PC-3 (cell line): Measurements from ENCODE around the gene PSME4. TPM values are rescaled to one million over a fixed set of nuclear protein-coding genes. Genes with fewer than 3 reads are reported as not detected.

Experiments
- ATAC-seq: fragments of 200-7000 bp; cut with Tn5 transposase; 2 replicates; pipeline ENCODE4 v1.9.1; 2020; ENCODE audit warnings: mild to moderate bottlenecking, moderate library complexity
- BruUV-seq: library from RNA; stranded (reverse); fragments of 400-500 nt; replicated peaks from 2 replicates; lab custom pipeline; 2021; lab: Mats Ljungman, UMichigan
- CTCF ChIA-PET: fragments of 300-600 bp; sonication (Branson Sonifier 250); formaldehyde crosslinking; loops from one replicate; lab custom pipeline; 2022; ENCODE audit warnings: antibody characterized with exemption; lab: Charles Lee
- POLR2A ChIA-PET: fragments of 300-600 bp; sonication (Branson Sonifier 250); formaldehyde crosslinking; loops from one replicate; lab custom pipeline; 2022; ENCODE audit warnings: antibody characterized with exemption; ENCODE audit not compliant: unreplicated experiment; lab: Charles Lee
- DNase-seq: peaks from one replicate; pipeline ENCODE4 v3.0.0-alpha.2; 2015
- H2AFZ ChIP-seq: fragments of 300-600 bp; sonication (generic); 2 replicates; pipeline ENCODE4 v1.6.0; 2016; ENCODE audit warnings: antibody characterized with exemption, low read length
- H3F3A ChIP-seq: fragments of 300-600 bp; sonication (generic); one replicate; pipeline ENCODE4 v1.6.0; 2017; ENCODE audit warnings: antibody characterized with exemption, low read length, control low read depth, mild to moderate bottlenecking; ENCODE audit not compliant: unreplicated experiment
- H3K27ac ChIP-seq: fragments of 300-600 bp; sonication (generic); 2 replicates; pipeline ENCODE4 v1.5.1; 2016; ENCODE audit warnings: mild to moderate bottlenecking, low read length
- H3K27me3 ChIP-seq: fragments of 300-600 bp; sonication (generic); 2 replicates; pipeline ENCODE4 v1.6.1; 2016; ENCODE audit warnings: low read length, mixed read lengths
- H3K36me3 ChIP-seq: fragments of 300-600 bp; sonication (generic); 2 replicates; pipeline ENCODE4 v1.6.1; 2016; ENCODE audit warnings: low read depth, mixed run types, low read length, mixed read lengths
- H3K4me1 ChIP-seq: fragments of 300-600 bp; sonication (generic); 2 replicates; pipeline ENCODE4 v1.5.1; 2016; ENCODE audit warnings: low read length; ENCODE audit not compliant: insufficient read depth
- H3K4me2 ChIP-seq: fragments of 300-600 bp; sonication (generic); 2 replicates; pipeline ENCODE4 v1.6.0; 2016; ENCODE audit warnings: low read length
- H3K4me3 ChIP-seq: fragments of 300-600 bp; sonication (generic); 2 replicates; pipeline ENCODE4 v1.5.1; 2016; ENCODE audit warnings: mild to moderate bottlenecking, low read length, mixed read lengths
- H3K79me2 ChIP-seq: fragments of 300-600 bp; sonication (generic); 2 replicates; pipeline ENCODE4 v1.6.1; 2017; ENCODE audit warnings: low read length, mixed read lengths
- H3K9ac ChIP-seq: fragments of 300-600 bp; sonication (generic); 2 replicates; pipeline ENCODE4 v1.6.0; 2016; ENCODE audit warnings: mild to moderate bottlenecking, low read length
- H3K9me2 ChIP-seq: fragments of 300-600 bp; sonication (generic); replicated peaks from 2 replicates; pipeline ENCODE4 v1.6.1; 2016; ENCODE audit warnings: mixed run types, low read length, mixed read lengths
- H3K9me3 ChIP-seq: fragments of 300-600 bp; sonication (generic); 2 replicates; pipeline ENCODE4 v1.6.1; 2016; ENCODE audit warnings: low read length, mixed read lengths
- H4K20me1 ChIP-seq: fragments of 300-600 bp; sonication (generic); 2 replicates; pipeline ENCODE4 v1.6.1; 2016; ENCODE audit warnings: low read length, mixed read lengths
- CTCF ChIP-seq: fragments of 300-600 bp; sonication (generic); conservative IDR thresholded peaks from 2 replicates; pipeline ENCODE4 v1.5.1; 2017; ENCODE audit warnings: antibody characterized with exemption, low read depth, mild to moderate bottlenecking, low read length
- EZH2 ChIP-seq: fragments of 300-600 bp; sonication (generic); IDR thresholded peaks from one replicate; pipeline ENCODE4 v1.6.1; 2017; ENCODE audit warnings: antibody characterized with exemption, mild to moderate bottlenecking, low read length; ENCODE audit not compliant: unreplicated experiment
- EZH2phosphoT487 ChIP-seq: fragments of 300-600 bp; sonication (generic); IDR thresholded peaks from 2 replicates; pipeline ENCODE4 v1.6.1; 2018; ENCODE audit warnings: mild to moderate bottlenecking, antibody characterized with exemption, low read length, borderline replicate concordance
- intact Hi-C: fragments of 100-400 bp; cut with micrococcal nuclease; formaldehyde crosslinking; loops from 2 replicates; pipeline ENCODE4 v1.9.0; 2023
- total RNA-seq: library from RNA; depleted of rRNA; stranded (reverse); fragments of >200 nt; gene quantifications from 2 replicates; pipeline ENCODE4 v1.2.3, GENCODE V29; 2014

PSME4 gene
- total RNA-seq, 1 experiment from 2014 or later, result 54.7 TPM

GRCh38 chr2:53821810-53822209 is 149.0 kb downstream of the PSME4 start:
- H3K9ac ChIP-seq, result no peak overlapping the region
- no peaks in the 10 kb centered on the region for H3K79me2 ChIP-seq
- no TSS peak for BruUV-seq
- POLR2A ChIA-PET, result no interaction called here
- CTCF ChIA-PET, result no interaction called here
- H3F3A ChIP-seq, result no peaks in the 10 kb centered on the region
- no peak overlapping the region for H3K27ac ChIP-seq
- no peaks in the 10 kb centered on the region for H3K9me3 ChIP-seq
- H3K9me2 ChIP-seq, result no peaks in the 10 kb centered on the region
- no peak overlapping the region for H3K4me2 ChIP-seq
- DNase-seq (no peak), ATAC-seq (no peak)
- intact Hi-C loops, result no loop called here
- peaks cover 10% of the 10 kb centered on the region for H3K36me3 ChIP-seq
- H3K27me3 ChIP-seq, result no peaks in the 10 kb centered on the region
- no peaks in the 10 kb centered on the region for H3K4me1 ChIP-seq
- no peak overlapping the region for H2AFZ ChIP-seq
- no peak for TF ChIP-seq EZH2phosphoT487
- TF ChIP-seq CTCF, result no peak
- TF ChIP-seq EZH2, result no peak
- H4K20me1 ChIP-seq, result no peaks in the 10 kb centered on the region
- H3K4me3 ChIP-seq, result no peak overlapping the region

- intact Hi-C loops, result no loop called here
- Histone ChIP-seq H3K4me3 (no peak overlapping the region), H3F3A (no peaks in the 10 kb centered on the region), H3K27me3 (no peaks in the 10 kb centered on the region), H3K27ac (no peak overlapping the region), H3K79me2 (no peaks in the 10 kb centered on the region), H2AFZ (no peak overlapping the region), H4K20me1 (no peaks in the 10 kb centered on the region), H3K4me1 (no peaks in the 10 kb centered on the region), H3K9me2 (no peaks in the 10 kb centered on the region), H3K9ac (no peak overlapping the region), H3K36me3 (peaks cover 12% of the 10 kb centered on the region), H3K4me2 (no peak overlapping the region), H3K9me3 (no peaks in the 10 kb centered on the region)
- ChIA-PET POLR2A (no interaction called here), CTCF (interaction anchor here (0.6 kb wide), 1 partner anchor 10 kb away, joined by 5 read pairs; no protein-coding TSS in a partner anchor)
- BruUV-seq, result no TSS peak
- peak; percentile 56 for DNase-seq
- ATAC-seq, result peak; percentile 90
- TF ChIP-seq EZH2phosphoT487, result no peak
Observed at GRCh38 chr2:53820711-53821110, 150.1 kb downstream of the PSME4 start.

- Histone ChIP-seq H3K27me3 (no peaks in the 10 kb centered on the region), H3F3A (no peaks in the 10 kb centered on the region), H3K4me2 (no peak overlapping the region), H3K9ac (no peak overlapping the region), H3K79me2 (no peaks in the 10 kb centered on the region), H3K4me1 (no peaks in the 10 kb centered on the region), H3K9me3 (no peaks in the 10 kb centered on the region), H3K9me2 (no peaks in the 10 kb centered on the region), H3K27ac (no peak overlapping the region), H2AFZ (no peak overlapping the region), H3K36me3 (peaks cover 18% of the 10 kb centered on the region), H3K4me3 (no peak overlapping the region), H4K20me1 (no peaks in the 10 kb centered on the region)
- no TSS peak for BruUV-seq
- TF ChIP-seq EZH2phosphoT487 (no peak), EZH2 (no peak), CTCF (no peak)
- CTCF ChIA-PET, result no interaction called here
- no peak for DNase-seq
- intact Hi-C loops, result no loop called here
- POLR2A ChIA-PET, result no interaction called here
- ATAC-seq, result no peak
Observed at GRCh38 chr2:53820048-53820447, 150.7 kb downstream of the PSME4 start.
